KMS-11 (cell line): ENCODE results near the gene LMO7.

Experiments used
- H2AFZ ChIP-seq: fragments of 200-600 bp; sonication (generic); 2 replicates; pipeline ENCODE4 v1.6.1; 2016; ENCODE audit warnings: antibody characterized with exemption, mixed run types, low read depth
- H3K27ac ChIP-seq: fragments of 200-600 bp; sonication (generic); 2 replicates; pipeline ENCODE4 v1.6.1; 2016; ENCODE audit warnings: mild to moderate bottlenecking, mixed run types
- H3K27me3 ChIP-seq: fragments of 200-600 bp; sonication (generic); 2 replicates; pipeline ENCODE4 v1.6.1; 2017; ENCODE audit warnings: mild to moderate bottlenecking, low read depth, mixed run types, moderate library complexity; ENCODE audit not compliant: insufficient read depth
- H3K36me3 ChIP-seq: fragments of 200-600 bp; sonication (generic); 2 replicates; pipeline ENCODE4 v1.6.1; 2017; ENCODE audit warnings: mild to moderate bottlenecking, mixed run types; ENCODE audit not compliant: insufficient read depth
- H3K4me1 ChIP-seq: fragments of 200-600 bp; sonication (generic); 2 replicates; pipeline ENCODE4 v1.6.1; 2016; ENCODE audit warnings: mild to moderate bottlenecking, low read depth, mixed run types; ENCODE audit not compliant: poor library complexity, severe bottlenecking
- H3K4me2 ChIP-seq: fragments of 200-600 bp; sonication (generic); 2 replicates; pipeline ENCODE4 v1.7.0; 2016; ENCODE audit warnings: mild to moderate bottlenecking, mixed run types
- H3K4me3 ChIP-seq: fragments of 200-600 bp; sonication (generic); IDR thresholded peaks from 2 replicates; pipeline ENCODE4 v1.6.1; 2017; ENCODE audit warnings: low read depth, low read length, mixed read lengths; ENCODE audit not compliant: insufficient read depth
- H3K79me2 ChIP-seq: fragments of 200-600 bp; sonication (generic); 2 replicates; pipeline ENCODE4 v1.6.1; 2016; ENCODE audit warnings: low read depth, mixed run types; ENCODE audit not compliant: insufficient read depth
- H3K9ac ChIP-seq: fragments of 200-600 bp; sonication (generic); 2 replicates; pipeline ENCODE4 v1.6.1; 2016; ENCODE audit warnings: mild to moderate bottlenecking, mixed run types
- H4K20me1 ChIP-seq: fragments of 200-600 bp; sonication (generic); 2 replicates; pipeline ENCODE4 v1.6.1; 2016; ENCODE audit warnings: mild to moderate bottlenecking, mixed run types; ENCODE audit not compliant: insufficient read depth
- CTCF ChIP-seq: fragments of 200-600 bp; sonication (generic); conservative IDR thresholded peaks from 2 replicates; pipeline ENCODE4 v1.6.1; 2017; ENCODE audit warnings: low read depth, mild to moderate bottlenecking, antibody characterized with exemption, low read length, moderate library complexity, mixed read lengths

The LMO7 gene

GRCh38 chr13:75872980-75873379, 236.8 kb downstream of the LMO7 start:
- no peaks in the 10 kb centered on the region for H3K79me2 ChIP-seq
- no peak overlapping the region for H3K4me3 ChIP-seq
- H3K9ac ChIP-seq: no peak overlapping the region
- no peak for TF ChIP-seq CTCF
- H3K27ac ChIP-seq: no peak overlapping the region
- no peaks in the 10 kb centered on the region for H3K36me3 ChIP-seq
- H2AFZ ChIP-seq: no peak overlapping the region
- H4K20me1 ChIP-seq: no peaks in the 10 kb centered on the region
- H3K27me3 ChIP-seq: no peaks in the 10 kb centered on the region
- no peak overlapping the region for H3K4me2 ChIP-seq
- H3K4me1 ChIP-seq: no peaks in the 10 kb centered on the region

- no peak overlapping the region for H3K4me3 ChIP-seq
- H3K27me3 ChIP-seq: no peaks in the 10 kb centered on the region
- no peak overlapping the region for H3K9ac ChIP-seq
- TF ChIP-seq CTCF: no peak
- H3K4me2 ChIP-seq: no peak overlapping the region
- no peaks in the 10 kb centered on the region for H3K4me1 ChIP-seq
- H2AFZ ChIP-seq: no peak overlapping the region
- H3K36me3 ChIP-seq: no peaks in the 10 kb centered on the region
- no peak overlapping the region for H3K27ac ChIP-seq
- H3K79me2 ChIP-seq: no peaks in the 10 kb centered on the region
- H4K20me1 ChIP-seq: no peaks in the 10 kb centered on the region
Observed at GRCh38 chr13:75873494-75873893, 237.4 kb downstream of the LMO7 start.

- Histone ChIP-seq H2AFZ (no peak overlapping the region), H3K4me3 (no peak overlapping the region), H3K9ac (no peak overlapping the region), H3K4me2 (no peak overlapping the region), H3K79me2 (no peaks in the 10 kb centered on the region), H4K20me1 (no peaks in the 10 kb centered on the region), H3K27me3 (no peaks in the 10 kb centered on the region), H3K4me1 (no peaks in the 10 kb centered on the region), H3K27ac (no peak overlapping the region), H3K36me3 (no peaks in the 10 kb centered on the region)
- no peak for TF ChIP-seq CTCF
Observed at GRCh38 chr13:75875450-75875849, 239.3 kb downstream of the LMO7 start.

GRCh38 chr13:75876142-75877050, 240.3 kb downstream of the LMO7 start:
- no peaks in the 10 kb centered on the region for H3K4me1 ChIP-seq
- no peaks in the 10 kb centered on the region for H4K20me1 ChIP-seq
- no peak overlapping the region for H3K9ac ChIP-seq
- H3K4me3 ChIP-seq: no peak overlapping the region
- no peak overlapping the region for H3K27ac ChIP-seq
- H3K4me2 ChIP-seq: no peak overlapping the region
- peak overlapping the region; percentile 52; the same call in 1 of the 2 replicates for H2AFZ ChIP-seq
- H3K36me3 ChIP-seq: no peaks in the 10 kb centered on the region
- no peaks in the 10 kb centered on the region for H3K79me2 ChIP-seq
- no peaks in the 10 kb centered on the region for H3K27me3 ChIP-seq
- TF ChIP-seq CTCF: peak; percentile 75
